ENCODE results near the gene DEAF1. TPM values are rescaled to one million over a fixed set of nuclear protein-coding genes. Genes with fewer than 3 reads are reported as not detected.

DEAF1 gene
- total RNA-seq, 2 experiments from 2014 or later: 55.6 to 58.7 TPM

- CTCF ChIA-PET: no interaction called here
- POLR2A ChIA-PET: no interaction called here
Observed at GRCh38 chr11:623349-623869, 71.6 kb downstream of the DEAF1 start.

DNA sequence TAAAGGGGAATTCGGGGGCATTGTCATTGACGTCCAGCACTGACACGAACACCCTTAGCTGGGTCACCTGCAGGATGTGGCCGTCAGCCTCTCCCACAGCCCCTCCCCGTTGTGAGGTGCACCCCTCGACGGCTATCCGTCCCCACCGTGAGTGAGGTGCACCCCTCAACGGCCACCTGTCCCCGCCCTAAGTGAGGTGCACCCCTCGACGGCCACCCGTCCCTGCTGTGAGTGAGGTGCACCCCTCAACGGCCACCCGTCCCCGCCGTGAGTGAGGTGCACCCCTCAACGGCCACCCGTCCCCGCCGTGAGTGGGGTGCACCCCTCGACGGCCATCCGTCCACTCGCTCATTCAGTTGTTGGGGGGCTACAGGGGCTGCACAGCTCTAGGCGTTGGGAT lies 73.2 kb downstream of the DEAF1 start:
- ChIA-PET POLR2A (no interaction called here), CTCF (interaction anchor here (0.7 kb wide), 1 partner anchor 45 kb away, joined by 3 read pairs; no protein-coding TSS in a partner anchor)

DNA sequence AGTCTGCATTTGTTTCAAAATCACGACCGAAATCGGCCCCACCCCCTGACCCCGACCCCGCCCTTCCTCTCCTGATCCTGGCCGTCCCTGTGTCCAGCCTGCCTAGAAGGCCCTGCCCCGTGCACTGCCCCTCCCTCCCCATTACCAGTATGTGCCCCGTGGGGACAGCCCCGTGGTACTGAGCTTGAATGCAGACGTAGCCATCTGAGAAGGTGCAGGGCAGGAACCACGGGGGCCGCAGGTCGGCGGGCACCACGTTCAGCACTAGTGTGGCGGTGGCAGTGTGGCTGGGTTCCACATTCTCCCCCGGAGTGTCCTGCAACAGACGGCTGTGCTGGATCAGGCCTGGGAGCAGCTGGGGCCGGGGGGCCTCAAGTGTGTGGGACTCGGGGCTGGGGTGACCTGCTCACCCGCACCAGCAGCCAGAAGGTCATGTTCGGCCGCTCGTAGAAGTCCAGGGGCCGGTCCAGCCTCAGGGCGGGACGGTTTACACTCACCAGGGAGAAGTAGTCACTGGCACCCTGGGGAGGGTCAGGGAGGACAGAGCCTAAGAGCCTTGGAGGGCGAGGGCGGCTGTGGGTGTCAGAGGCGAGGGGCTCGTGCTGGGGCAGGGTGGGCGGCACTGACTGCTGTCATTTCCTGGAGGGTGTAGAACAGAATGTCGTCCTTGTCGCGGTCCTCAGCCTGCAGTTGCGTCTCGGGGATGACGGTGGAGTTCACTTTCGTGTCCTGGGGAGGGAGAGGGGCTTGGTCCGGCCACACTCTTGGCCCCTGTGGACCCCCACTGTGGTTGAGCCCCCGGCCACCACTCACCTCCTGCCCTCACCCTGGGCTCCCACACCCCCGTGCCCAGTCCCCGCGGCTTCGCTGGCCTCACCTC lies 73.8 kb downstream of the DEAF1 start:
- CTCF ChIA-PET: interaction anchor here (1.0 kb wide), 1 partner anchor 96 kb away, joined by 3 read pairs; no protein-coding TSS in a partner anchor
- POLR2A ChIA-PET: no interaction called here

DNA sequence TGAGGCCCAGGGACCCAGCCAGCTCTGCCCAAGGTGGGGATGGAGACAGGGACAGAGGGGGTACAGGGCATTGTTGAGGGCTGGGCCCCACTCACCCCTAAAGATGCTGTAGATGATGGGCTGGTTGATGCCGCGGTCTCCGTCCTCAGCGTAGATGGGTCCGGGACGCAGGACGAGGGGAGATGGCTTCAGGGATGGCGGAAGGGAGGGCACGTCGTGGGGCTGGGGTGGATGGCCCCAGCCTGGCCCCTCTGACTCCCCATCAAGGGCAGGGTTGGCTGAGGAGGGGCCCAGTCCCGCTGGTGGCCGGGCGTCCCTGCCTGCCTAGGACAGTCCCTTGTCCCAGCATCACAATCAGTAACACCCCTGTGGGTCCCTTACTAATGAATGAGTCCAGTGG lies 74.8 kb downstream of the DEAF1 start:
- ChIA-PET CTCF (no interaction called here), POLR2A (no interaction called here)

GRCh38 chr11:619628-620050 lies 75.4 kb downstream of the DEAF1 start:
- ChIA-PET CTCF (no interaction called here), POLR2A (no interaction called here)

DNA sequence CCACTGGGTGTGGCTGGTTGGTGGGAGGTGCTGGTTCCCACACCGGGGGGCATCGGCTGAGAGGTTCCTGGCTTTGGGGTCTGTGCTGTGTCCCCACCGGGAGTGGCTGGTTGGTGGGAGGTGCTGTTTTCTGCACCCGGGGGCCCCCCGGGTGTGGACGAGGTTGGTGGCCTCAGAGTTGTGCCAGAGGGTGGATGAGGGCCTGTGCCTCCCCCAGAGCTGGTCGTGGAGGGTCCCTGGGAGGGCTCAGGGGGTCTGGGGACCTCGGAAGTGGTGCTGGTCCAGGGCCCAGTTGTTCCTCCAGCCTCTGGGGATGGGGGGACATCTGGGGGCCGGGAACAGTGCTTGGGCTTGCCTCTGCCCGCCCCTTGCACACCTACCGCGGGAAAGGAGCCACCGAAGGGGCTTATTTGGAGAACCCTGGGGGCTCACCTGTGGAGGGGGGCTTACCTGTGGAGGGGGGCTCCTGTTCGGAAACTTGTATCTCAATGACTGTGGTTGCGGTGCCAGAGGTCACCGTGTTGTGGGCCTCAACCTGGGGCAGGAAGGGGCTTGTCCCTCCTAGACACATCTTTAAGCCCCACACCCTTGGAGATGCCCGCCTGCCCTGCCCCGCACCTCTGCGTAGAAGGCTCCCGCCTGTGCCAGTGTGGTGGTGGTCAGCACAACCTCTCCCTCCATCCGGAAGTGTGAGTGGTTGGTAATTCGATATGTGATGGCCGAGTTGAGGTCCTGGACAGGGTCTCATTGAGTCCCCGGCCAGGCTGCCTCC lies 76.0 kb downstream of the DEAF1 start:
- POLR2A ChIA-PET: no interaction called here

DNA sequence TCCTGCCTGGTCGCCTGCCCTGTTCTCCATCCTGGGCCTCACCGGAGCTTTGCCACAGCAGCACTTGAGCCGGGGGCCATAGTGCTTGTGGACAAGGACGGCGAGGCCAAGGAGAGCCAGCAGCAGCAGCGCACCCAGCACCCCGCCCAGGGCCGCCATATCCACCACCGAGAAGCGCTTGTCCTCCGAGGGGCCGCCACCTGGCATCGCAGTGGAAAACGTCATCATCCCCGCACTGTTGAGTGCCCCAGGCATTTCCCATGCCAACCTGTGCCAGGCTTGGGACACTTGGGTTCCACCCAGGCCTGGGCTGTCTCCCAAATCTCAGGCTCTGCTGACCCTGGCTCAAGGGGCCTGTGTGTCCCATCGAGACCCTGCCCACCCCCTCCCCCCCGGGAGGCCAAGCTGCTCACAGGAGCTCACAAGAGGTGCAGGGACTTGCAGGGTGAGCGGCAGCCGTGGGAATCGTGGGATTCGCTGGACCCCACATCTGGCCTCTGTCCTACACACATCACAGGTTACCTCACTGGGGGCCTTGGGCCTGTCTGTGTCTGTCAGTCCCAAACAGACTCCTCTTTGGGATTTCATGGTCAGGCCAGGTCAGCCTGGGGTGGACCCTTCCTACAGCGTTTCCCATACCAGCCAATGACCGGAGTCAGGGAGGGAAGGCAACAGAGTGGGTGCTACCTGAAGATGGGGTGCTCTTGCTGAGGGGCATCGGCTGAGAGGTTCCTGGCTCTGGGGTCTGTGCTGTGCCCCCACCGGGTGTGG lies 76.9 kb downstream of the DEAF1 start:
- POLR2A ChIA-PET: no interaction called here
- CTCF ChIA-PET: interaction anchor here (0.6 to 3.1 kb wide), 2 partner anchors 27 to 105 kb away, joined by 3 to 9 read pairs; no protein-coding TSS in a partner anchor

More for the DNA sequence above, 76.0 kb downstream of the DEAF1 start:
- CTCF ChIA-PET: interaction anchor here (0.6 kb wide), 1 partner anchor 26 kb away, joined by 3 read pairs; no protein-coding TSS in a partner anchor

GRCh38 chr11:617199-617911 lies 77.7 kb downstream of the DEAF1 start:
- CTCF ChIA-PET: interaction anchor here (3.1 kb wide), 1 partner anchor 106 kb away, joined by 9 read pairs; no protein-coding TSS in a partner anchor
- POLR2A ChIA-PET: no interaction called here

DNA sequence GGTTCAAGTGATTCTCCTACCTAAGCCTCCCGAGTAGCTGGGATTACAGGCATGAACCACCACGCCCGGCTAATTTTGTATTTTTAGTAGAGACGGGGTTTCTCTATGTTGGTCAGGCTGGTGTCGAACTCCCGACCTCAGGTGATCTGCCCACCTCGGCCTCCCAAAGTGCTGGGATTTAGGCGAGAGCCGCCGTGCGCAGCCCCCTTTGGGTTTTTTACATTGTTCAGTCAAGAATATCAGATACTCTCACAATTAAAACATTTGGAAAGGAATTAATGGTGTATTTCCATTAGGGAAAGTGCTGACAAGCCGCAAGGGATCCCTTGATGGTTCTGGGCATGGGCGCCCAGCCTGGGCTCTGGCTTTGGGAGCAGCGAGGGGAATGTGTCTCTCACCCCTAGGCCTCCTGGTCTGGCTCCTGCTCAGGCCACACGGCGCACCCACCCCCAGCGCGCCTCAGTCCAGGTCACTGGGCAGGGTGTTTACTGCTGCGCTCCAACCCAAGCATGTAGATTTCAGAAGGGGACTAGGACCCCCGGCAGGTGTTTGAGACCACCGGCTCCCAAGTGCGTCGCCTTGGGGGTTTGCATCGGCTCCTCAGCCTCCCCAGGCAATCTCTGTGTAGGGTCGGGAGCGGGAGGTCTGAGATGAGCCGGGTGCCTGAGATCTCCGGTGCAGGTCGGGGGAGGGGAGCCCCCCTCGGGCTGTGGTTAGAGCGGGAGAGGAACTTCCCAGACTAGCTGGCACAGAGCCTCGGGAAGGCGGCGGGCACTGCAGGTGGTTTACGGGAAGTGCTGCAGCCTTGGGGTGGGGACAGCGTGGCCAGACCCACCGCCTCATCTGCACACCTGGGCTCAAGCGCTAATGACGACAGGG lies 78.5 kb downstream of the DEAF1 start:
- ChIA-PET CTCF (interaction anchor here (1.1 to 3.1 kb wide), 2 partner anchors 105 to 107 kb away, joined by 3 to 9 read pairs; no protein-coding TSS in a partner anchor), POLR2A (interaction anchor here (0.7 to 2.5 kb wide), 3 partner anchors 38 to 160 kb away, joined by 3 to 9 read pairs (median 3); partner anchors contain the start of gene PHRF1)

DNA sequence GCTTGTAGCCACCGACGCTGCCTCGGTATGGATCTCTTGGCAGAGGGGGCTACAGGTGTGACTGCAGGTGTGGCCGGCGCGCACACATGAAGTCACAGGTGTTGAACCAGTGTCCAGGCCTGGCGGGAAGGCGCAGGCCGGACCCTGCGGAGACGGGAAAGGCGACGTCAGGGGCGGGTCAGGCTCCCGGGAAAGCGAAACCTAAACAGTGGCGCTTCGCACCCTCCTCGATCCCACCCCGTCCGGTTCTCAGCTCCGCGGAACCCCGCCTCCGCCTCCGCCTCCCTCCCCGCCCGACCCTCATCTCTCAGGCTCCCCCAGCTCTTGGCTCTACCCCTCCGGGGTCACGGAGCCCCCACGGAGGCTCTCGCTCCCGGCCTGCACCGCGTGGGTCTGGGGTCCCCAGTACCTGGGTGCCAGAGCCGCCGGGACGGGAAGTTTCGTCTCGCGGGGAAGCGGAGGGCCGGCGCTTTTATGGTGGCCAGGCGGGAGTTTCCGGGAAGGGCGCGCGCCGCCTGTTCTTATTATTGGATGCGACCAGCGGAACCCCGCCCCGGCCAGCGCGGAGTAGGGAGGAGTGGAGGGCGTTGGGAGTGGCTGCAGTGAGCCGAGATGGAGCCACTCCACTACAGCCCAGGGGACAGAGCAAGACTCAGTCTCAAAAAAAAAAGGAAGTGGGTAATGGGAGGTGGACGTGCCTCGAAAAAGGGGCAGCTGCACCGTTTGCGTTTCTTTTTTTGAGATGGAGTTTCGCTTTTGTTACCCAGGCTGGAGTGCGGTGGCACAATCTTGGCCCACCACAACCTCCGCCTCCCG lies 79.3 kb downstream of the DEAF1 start, which contains the start of gene IRF7:
TSS of gene IRF7 (minus strand) at position 447 of the 816 bp plus-strand sequence. CDS start 586 bp downstream, outside the sequence.
- ChIA-PET CTCF (interaction anchor here (0.6 to 3.1 kb wide), 3 partner anchors 97 to 108 kb away, joined by 3 to 9 read pairs (median 3); no protein-coding TSS in a partner anchor), POLR2A (interaction anchor here (0.6 to 2.5 kb wide), 4 partner anchors 37 to 161 kb away, joined by 3 to 9 read pairs (median 3); partner anchors contain the start of gene PHRF1)

GRCh38 chr11:614623-615503 lies 80.2 kb downstream of the DEAF1 start:
- ChIA-PET CTCF (interaction anchor here (0.6 to 3.1 kb wide), 2 partner anchors 96 to 109 kb away, joined by 3 to 9 read pairs; no protein-coding TSS in a partner anchor), POLR2A (interaction anchor here (0.7 to 2.5 kb wide), 2 partner anchors 39 to 205 kb away, joined by 6 to 9 read pairs; partner anchors contain the start of gene PHRF1)

GRCh38 chr11:614021-614622 lies 80.9 kb downstream of the DEAF1 start:
- ChIA-PET CTCF (interaction anchor here (0.7 to 0.9 kb wide), 2 partner anchors 108 to 114 kb away, joined by 3 read pairs; no protein-coding TSS in a partner anchor), POLR2A (interaction anchor here (0.6 to 2.5 kb wide), 3 partner anchors 38 to 206 kb away, joined by 3 to 9 read pairs (median 6); partner anchors contain the start of gene PHRF1)

DNA sequence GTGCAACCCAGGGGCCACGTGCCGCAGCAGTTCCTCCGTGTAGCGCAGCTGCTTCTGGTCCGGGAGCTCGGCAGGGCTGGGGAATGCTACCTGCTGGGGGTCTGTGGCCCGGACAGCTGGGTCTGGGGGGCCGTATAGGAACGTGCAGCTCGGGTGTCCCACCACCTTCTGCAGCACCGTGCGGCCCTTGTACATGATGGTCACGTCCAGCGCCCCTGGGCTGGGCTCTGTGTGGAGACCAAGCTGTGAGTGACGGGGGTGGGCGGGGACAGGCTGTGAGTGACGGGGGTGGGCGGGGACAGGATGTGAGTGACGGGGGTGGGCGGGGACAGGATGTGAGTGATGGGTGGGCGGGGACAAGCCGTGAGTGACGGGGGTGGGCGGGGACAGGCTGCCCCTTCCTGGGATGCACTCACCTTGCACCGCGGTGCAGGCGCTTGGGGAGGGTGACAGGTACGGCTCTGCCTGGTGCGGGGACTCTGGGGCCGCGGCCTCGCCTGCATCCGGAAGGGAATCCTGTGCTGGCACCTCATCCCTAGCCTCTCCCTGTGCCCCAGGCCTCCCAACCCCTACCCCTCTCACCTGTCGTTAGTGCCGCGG lies 81.6 kb downstream of the DEAF1 start:
- CTCF ChIA-PET: interaction anchor here (0.7 to 1.3 kb wide), 3 partner anchors 38 to 115 kb away, joined by 3 read pairs; partner anchors contain the start of gene PHRF1
- POLR2A ChIA-PET: interaction anchor here (0.6 kb wide), 1 partner anchor 38 kb away, joined by 3 read pairs; the partner anchor contains the start of gene PHRF1

DNA sequence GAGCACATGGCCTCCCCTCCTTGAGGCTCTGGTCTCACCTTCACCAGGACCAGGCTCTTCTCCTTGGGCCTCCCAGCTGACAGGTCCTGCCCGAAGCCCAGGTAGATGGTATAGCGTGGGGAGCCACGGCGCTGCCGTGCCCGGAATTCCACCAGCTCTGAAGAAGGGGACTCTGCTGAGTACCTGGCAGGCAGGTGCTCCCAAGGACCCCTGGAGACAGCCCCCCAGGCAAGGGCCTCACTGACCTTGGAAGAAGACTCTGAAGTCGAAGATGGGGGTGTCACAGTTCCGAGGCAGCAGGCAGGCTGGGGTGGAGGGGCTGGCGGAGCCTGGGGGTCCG lies 82.1 kb downstream of the DEAF1 start:
- CTCF ChIA-PET: interaction anchor here (1.3 kb wide), 1 partner anchor 37 kb away, joined by 3 read pairs; the partner anchor contains the start of gene PHRF1
- POLR2A ChIA-PET: interaction anchor here (0.6 kb wide), 1 partner anchor 14 kb away, joined by 3 read pairs; the partner anchor contains the start of gene SCT
